GM21825 (cell line): ENCODE data around the gene TMEM63A.
"Not testable (repeated sequence)": the region's sequence is repeated elsewhere in the genome, so short reads cannot be mapped to it uniquely, and the experiment has no call there.

Experiments used
- ATAC-seq: cut with Tn5 transposase; IDR thresholded peaks from one replicate; pipeline ENCODE4 v1.9.1; 2021; ENCODE audit warnings: mild to moderate bottlenecking, moderate library complexity; ENCODE audit not compliant: unreplicated experiment

Gene TMEM63A

DNA sequence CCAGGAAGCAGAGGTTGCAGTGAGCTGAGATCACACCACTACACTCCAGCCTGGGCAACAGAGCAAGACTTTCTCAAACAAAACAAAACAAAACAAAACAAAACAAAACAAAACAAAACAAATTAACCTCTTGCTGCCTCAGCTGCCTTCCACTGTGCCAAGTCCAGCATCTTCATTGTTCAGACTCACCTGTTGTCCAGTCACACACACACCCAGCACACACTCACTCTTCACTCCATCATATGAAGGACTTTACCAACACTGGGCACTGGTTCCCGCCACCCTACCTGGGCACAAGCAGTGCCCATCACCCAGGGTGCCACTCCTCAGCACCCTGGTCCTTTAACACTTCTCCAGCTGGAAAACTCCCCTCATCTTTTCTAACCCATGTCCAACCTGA is 27.3 kb upstream of the TMEM63A start:
- ATAC-seq: no peak

DNA sequence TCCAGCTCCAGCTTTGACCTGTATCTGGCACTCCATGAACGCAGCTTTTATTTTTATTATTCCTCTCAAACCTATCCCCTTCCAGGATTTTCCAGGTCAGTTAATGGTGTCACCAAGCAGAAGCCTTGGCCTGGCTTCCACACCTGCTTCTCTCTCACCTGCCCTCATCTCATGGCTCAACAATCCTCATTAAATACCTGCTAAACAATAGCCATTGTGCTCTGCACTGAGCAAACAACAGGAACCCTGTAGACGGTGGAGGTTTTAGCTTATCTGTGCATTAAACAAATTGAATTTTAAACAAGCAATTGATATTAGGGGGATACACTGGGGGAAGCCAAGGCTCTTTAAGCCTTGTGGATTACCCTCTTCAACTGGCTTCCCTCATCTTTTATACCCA is 26.6 kb upstream of the TMEM63A start:
- ATAC-seq: no peak

DNA sequence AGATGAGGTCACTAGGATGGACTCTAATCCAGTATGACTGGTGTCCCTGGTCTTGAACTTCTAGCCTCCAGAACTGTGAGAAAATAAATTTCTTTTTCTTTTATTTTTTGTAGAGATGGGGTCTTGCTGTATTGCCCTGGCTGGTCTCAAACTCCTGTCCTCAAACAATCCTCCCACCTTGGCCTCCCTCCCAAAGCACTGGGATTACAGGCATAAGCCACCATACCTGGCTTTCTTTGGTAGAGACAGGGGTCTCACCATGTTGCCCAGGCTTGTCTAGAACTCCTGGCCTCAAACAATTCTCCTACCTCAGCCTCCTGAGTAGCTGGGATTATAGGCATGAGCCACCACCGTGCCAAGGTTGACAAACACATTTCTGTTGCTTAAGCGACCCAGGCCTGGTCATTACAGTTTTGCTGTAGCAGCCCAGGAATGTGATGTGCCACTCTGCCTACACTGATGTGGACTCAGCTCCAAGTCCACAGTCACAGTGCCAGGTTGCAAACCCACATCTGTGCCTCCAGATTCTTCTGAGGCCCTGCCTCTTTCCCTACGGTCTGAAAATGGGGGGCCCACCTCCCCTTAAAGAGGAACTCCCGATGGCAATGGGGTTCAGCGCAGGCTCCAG is 25.9 kb upstream of the TMEM63A start:
- ATAC-seq: no peak

DNA sequence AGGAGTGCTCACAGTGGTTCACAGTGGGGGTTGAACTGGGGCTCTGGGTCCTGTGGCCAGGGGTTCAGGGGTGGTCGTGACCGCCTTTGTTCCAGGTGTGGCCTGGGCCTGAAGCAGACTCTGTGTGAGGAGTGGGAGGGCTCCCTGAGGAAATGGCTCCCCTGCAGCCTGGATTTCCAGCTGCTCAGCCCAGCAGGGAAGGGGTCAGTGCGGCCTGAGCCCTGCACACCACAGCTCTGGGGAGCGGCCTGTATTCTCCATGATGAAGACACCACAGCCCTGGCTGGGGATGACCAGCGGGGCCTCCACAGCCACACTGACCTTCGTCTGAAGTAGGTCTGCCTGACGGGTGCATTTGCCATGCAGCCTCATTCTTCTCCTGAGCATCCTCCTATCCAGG is 25.2 kb upstream of the TMEM63A start:
- no peak for ATAC-seq

DNA sequence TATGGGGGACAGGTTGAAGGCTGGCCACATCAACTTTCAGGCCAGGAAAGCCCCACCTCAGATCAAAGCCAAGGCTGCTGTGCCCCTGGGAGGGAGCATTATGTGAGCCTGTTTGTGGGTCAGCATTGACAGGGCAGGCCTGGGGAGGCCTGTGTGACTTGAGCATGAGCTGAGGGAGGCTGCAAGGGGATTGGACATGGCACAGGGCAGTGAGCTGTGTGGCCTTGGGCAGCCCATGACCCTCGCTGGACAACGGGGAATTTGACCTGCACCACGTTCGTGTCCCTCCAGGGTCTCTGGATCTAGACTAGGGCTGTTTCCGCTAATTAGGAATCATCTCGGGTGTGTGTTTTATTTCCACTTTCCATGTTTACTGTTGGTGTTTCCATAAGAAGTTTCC is 24.3 kb upstream of the TMEM63A start:
- ATAC-seq: no peak

DNA sequence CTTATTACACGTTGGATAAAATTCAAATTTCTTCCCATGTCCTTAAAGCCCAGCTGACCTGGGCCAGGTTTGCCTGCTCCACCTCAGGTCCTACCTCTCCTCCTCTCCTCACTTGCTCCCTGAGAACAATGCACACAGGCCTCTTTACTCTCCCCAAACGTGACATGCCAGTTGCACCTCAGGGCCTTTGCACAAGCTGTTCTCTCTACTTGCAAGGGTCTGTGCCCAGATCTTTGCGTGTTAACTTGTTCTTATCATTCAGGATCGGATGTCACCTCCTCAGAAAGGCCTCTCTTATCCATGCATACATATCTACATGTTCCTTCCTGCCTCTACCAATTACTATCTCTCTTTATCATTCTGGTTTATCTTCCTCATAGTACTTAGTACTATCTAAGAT is 21.4 kb upstream of the TMEM63A start:
- ATAC-seq: no peak

DNA sequence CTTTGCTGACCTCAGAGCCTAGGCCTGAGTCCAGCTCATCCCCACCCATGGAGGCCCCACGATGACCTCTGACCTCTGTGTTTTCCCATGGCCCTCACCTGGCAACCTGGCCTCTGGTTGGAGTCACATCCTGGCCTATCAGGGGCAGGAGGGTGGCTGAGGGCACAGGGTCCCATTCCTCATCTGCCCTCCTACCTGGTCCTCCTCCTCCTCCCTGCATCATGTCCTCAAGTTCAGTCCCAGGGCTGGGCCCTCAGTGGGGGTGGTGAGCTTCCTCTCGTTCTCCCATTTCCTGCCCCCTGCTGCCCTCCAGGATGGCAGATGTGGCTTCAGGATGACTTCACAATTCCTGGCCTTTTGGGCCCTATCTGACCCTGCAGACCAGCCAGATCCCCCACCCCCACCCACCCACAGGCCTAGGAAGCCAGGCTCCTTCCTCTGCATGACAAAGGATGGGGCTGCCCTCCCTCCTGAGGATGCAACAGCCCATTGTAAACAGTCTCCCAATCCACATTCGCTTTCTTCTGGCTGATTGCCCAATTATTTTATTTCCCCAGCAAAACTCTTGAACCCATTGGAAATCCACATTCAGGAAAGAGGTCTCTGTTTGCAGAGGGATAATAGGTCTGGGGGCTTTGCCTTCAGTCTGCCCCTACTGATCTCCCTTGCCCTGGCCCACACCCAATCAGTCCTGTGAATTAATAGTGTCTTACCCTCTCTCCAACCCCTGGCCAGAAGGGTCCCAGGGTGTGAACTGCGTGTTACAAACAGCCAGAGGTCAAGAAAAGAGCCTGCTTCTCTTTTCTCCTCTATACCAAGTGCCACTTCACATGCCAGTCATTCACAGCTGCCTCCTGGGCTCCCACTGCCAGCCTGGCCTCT is 17.1 kb upstream of the TMEM63A start:
- ATAC-seq: no peak

DNA sequence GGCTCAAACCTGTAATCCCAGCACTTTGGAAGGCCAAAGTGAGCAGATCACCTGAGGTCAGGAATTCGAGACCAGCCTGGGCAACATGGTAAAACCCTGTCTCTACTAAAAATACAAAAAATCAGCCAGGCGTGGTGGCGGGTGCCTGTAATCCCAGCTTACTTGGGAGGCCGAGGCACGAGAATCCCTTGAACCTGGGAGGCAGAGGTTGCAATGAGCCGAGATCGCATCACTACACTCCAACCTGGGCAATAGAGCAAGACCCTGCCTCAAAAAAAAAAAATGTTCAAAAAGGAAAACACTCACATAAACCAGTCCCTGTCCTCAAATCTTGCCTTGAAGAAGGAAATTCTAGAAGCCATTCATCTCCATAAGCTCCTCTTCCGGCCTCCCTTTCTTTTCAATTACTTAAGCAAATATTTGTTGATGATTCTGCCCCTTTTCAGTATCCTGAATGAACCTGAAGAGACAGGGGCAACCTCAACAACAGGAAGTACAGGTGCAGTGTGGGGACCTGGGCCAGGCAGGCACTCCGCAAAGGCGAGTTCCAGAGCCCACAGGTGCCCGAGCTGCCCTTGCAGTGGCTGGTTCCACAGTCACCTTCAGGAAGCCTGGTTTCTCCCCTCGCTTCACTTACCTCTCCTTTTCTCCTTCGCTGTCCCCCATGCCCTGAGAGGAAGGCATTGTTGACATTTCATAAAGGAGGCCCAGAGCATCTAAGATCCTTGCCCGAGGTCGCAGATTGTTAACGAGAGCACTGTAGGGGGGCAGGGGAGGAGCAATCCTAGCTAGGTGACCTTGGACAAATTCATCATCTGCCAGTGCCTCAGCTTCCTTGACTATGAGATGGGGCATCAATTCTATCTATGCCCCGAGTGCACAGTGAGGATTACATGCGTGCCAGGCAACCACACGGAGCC is 15.7 kb upstream of the TMEM63A start:
- ATAC-seq: no peak

DNA sequence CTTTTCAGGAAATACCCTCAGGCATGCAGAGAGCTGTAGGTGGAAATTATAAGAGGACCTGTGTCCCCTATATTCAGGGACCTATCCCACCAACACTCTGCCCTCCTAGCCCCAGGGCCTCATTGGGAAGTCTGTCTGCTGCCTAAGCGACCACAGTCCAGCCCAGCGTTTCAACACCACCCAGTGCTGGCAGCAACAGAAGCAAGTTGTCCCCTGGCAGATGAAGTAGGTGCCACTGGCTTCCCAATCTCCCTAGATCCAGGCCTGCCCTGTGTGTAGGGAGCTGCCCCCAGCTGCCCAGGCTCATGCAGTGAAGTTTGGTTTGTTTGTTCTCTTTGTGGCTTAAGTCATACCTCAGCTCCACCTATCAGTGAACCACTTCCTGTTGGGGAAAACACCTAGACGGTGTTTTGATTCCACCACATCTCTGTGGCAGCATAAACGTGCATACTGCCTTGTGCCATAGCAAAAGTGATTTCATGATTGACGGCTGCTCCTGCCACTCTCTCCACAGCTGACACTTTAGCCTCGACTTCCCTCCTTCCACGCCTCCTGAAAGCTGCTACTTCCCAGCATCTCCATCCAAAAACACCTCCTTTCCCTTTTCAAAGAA is 14.9 kb upstream of the TMEM63A start:
- ATAC-seq: peak; percentile 100

DNA sequence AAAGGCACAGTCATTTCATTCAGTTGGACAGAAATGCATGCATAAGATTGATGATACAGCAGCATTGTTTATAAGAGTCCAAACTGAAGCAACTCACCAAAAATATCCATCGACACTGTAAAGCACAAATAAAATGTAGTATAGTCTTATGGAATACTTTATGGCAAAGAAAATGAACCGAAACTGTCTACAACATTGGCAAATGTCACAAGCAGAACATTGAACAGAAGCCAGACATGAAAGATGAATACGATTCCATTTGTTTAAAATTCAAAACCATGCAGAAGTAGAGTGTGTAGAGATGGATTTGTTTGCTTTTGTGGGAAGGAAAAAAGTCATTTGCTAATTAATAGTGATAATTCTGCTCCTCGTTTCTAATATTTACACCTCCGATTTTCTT is 14.3 kb upstream of the TMEM63A start:
- ATAC-seq: no peak

DNA sequence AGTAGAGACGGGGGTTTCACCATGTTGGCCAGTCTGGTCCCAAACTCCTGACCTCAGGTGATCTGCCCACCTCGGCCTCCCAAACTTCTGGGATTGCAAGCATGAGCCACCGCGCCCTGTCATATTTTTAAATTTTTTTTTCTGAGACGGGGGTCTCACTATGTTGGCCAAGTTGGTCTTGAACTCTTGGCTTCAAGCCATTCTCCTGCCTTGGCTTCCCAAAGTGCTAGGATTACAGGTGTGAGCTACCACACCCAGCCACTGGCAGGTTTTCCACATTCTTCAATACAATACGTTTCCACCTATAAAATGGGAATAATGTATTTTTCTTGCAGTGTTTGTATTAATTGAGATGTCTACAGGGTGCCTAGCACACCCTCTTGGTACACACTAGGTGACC is 10.1 kb upstream of the TMEM63A start:
- ATAC-seq: no peak

DNA sequence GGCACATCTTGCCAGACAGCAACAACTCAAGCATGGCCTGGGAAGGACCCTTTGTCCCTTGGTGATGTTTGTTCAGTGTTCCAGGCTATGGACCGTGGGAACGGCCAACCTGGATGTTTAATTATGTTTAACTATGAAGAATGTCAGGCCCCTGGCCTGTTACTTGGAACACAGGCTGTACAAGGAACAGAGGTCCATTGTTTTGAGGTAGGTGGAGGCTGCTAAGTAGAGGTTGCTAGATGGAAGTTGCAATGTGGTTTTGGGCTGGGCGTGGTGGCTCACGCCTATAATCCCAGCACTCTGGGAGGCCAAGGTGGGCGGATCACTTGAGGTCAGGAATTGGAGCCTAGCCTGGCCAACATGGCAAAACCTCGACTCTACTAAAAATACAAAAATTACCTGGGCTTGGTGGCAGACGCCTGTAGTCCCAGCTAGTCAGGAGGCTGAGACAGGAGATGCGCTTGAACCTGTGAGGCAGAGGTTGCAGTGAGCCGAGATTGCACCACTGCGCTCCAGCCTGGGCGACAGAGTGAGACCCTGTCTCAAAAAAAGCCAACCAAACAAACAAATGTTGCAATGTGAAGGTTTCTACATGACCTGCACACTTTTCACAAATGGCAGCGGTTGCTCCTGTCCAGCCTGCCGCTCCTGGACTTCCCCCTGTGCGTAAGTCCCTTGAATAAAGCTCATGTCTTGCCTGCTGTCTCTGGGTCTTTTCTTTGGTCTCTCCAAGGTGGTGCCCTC is 9.2 kb upstream of the TMEM63A start:
- no peak for ATAC-seq

DNA sequence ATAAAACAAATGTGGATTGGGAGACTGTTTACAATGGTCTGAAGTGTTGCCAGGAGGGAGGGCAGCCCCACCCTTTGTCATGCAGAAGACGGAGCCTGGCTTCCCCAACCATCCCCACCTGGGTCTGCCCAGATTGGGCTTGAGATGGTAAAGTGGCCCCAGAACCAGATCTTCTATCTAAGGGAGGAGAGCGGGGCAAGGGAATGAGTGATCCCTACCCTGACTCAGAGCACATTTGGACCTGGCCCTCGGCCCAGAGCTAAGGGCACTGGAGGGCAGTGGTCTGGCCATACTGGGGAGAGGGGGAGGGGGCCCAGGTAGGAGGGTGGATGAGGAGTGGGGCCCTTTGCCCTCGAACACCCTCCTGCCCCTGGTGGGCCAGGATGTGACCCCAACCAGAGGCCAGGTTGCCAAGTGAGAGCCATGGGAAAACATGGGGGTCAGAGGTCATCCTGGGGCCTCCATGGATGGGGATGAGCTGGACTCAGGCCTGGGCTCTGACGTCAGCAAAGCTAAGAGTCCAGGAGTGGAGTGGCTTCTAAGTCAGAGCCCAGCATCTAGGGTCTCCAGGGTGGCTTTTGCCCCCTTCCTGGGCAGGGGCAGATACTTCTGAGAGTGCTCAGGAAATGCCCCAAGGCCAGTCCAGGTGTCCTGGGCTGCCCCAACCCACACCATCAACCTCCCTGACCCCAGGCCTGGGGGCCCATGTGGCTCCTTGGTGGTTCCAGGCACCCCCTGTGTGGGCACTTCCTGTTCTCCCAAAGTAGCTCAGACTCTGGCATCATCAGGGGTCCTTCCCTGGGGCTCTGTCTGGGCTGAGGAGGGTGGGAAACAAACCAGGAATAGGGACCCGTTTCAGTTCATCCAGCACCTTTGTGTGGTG is 8.4 kb upstream of the TMEM63A start:
- ATAC-seq: no peak

DNA sequence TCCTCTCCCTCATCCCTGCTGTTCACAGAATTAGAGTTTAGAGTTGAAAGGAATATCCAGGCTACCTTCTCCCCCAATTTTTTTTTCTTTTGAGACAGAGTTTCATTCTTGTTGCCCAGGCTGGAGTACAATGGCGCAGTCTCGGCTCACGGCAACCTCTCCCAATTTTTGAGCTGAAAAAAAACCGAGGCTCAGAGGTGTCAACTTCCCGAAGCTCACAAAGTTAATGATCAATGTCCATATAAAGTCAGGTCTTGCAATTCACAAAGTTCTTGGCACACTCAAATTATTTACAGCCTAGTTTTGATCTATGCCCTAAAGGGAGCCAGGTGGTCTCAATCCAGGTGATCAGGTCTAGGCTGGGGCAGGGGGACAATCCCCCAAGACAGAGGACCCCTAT is 7.6 kb upstream of the TMEM63A start:
- no peak for ATAC-seq

DNA sequence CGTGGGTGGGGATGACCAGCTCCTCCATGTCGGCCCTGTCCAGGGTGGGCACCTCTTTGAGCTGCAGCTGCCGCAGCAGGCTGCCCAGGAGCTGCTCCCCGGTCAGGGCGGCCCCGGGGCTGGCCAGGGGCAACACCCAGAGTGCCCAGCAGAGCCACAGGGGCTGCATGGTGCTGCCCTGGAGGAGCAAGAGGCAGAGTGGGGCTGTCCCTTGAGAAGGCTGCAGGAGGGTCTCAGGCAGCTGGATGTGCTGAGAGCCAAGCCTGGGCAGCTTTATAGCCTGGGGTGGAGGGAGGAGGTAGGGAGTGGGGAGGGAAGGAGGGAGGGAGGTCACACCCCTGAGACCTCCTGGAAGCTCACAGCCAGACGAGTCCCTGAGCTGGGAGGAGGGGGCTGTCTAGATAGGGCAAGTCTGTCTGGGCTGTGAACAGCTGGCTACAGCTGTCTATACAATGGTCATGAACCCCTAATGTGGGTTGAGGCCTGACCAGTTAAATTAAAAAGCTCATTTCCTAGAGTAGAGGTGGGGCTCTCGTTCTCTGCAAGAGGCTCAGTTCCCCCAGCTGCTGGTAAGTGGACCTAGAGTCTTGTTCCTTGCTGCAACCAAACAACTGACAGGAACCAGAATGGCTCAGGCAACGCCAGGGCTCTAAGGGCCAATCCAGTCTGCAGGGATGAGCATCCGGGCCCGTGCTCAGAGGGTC is 6.9 kb upstream of the TMEM63A start, which contains the start of gene LEFTY1:
Gene LEFTY1 (minus strand): TSS at position 249 of the 704 bp plus-strand sequence. CDS start 80 bp downstream, at position 169.
- ATAC-seq: no peak

DNA sequence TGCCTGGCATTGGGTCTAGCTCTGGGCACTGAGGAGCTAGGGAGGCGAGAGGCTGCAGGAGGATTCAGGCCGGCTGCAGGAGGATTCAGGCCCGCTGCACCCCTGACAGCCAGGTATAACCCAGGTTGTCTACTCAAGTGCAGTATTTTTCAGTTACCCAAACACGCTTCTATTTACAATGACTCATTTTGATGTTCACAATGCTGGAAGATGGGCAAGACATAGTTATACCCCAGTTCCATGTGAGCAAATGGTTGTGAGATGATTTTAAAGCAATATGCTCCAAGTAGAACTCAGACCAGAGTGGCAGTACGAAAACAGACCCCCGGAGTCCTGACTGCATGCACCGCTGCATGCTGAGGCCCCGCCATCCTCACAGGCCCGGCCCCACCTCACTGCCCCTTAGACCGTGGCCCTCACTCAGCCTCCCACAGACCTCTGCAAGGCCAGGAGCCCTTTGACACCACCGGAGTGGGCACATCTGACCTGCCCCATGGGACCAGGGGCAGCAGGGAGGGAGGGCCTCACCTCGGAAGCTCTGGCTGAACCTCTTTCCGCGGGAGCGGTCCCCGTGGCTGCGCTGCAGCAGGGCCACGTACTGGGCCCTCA is 6.2 kb upstream of the TMEM63A start:
- no peak for ATAC-seq

DNA sequence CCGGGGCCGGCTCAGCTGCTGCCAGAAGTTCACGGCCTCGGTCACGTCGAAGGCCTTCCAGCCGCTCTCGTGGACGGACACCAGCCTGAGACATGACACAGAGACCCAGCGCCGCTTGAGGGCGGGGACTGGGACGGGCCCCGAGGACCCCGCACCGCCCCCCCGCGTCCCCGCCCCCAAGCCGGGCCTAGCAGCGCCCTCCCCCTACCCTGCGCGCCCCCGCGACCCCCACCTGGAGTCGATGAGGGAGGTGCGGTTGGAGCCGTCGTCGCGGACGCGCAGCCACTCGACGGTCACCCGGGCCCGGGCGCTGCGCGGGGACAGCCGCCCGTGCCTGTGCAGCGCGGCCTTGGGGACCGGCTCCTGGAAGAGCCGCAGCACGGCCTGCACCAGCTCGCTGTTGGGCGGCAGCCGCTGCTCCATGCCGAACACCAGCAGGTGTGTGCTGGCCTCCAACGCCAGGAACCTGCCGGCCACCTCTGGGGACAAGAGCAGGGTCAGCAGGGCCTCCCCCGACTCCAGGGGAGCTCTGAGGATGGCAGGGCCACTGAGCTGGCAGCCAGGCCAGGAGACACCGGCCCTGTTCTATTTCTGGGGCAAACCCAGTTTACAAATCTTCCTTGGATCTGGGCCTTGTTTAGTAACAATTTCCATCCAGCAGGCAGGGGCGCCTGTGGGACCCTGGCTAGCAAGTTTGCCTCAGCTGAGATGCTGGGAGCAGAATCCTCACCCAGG is 5.5 kb upstream of the TMEM63A start:
- ATAC-seq: not testable (repeated sequence)

DNA sequence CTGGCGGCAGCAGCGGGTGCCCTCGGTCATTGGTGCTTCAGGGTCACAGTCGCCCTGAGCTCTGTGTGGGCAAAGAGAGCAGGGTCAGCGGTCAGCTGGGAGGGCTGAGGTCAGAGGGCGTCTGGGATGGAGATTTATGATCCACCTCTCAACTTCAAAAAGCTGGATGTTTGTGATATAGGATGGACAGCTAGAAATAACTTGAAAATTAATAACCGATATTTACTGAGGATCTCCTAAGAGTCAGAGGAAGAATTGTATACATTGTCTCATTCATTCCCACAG is 4.8 kb upstream of the TMEM63A start:
- no peak for ATAC-seq
